HCT116 (cell line): ENCODE results near the gene LRRC4. TPM values are rescaled to one million over a fixed set of nuclear protein-coding genes. Genes with fewer than 3 reads are reported as not detected.

ENCODE experiments used
- ATAC-seq: fragments of 200-7000 bp; cut with Tn5 transposase; 2 replicates; pipeline ENCODE4 v1.9.1; 2020; ENCODE audit warnings: mild to moderate bottlenecking, moderate library complexity
- BruUV-seq: library from RNA; stranded (reverse); fragments of 400-500 nt; replicated peaks from 2 replicates; lab custom pipeline; 2021; lab: Mats Ljungman, UMichigan
- CTCF ChIA-PET: fragments of 300-600 bp; sonication (Branson Sonifier 250); formaldehyde crosslinking; loops from one replicate; lab custom pipeline; 2021; ENCODE audit warnings: antibody characterized with exemption; lab: Charles Lee
- POLR2A ChIA-PET: fragments of 300-600, 350-600 bp; sonication (Branson Sonifier 250); formaldehyde crosslinking; loops from one replicate; lab custom pipeline; 2021; ENCODE audit warnings: antibody characterized with exemption; lab: Charles Lee
- RAD21 ChIA-PET, 2 experiments: fragments of 300-600 bp; sonication (Branson Sonifier 250); formaldehyde crosslinking; loops; one replicate each; lab custom pipeline; 2023; ENCODE audit warnings: low total read pairs in 2 of 2; ENCODE audit not compliant: uncharacterized antibody in 2 of 2, unreplicated experiment in 2 of 2, low non-redundant PET in 1 of 2; lab: Charles Lee
- DNase-seq: peaks from one replicate; pipeline ENCODE4 v3.0.0-alpha.2; 2010; ENCODE audit warnings: low read depth, low spot score
- H2AFZ ChIP-seq: fragments of 200-600 bp; shearing (Covaris generic), sonication (generic); 2 replicates; pipeline ENCODE4 v1.6.1; 2017; ENCODE audit warnings: low read depth, mixed run types, mixed read lengths, antibody characterized with exemption, low read length; ENCODE audit not compliant: poor library complexity, severe bottlenecking
- H3K27ac ChIP-seq: 2 replicates; pipeline ENCODE4 v1.5.1; 2012; ENCODE audit warnings: low read depth, low read length
- H3K27me3 ChIP-seq: fragments of 200-600 bp; sonication (generic); 2 replicates; pipeline ENCODE4 v1.6.1; 2016; ENCODE audit warnings: mixed run types, low read length, mixed read lengths; ENCODE audit not compliant: insufficient read depth
- H3K36me3 ChIP-seq, 2 experiments: fragments of 200-500 bp in 1 of 2; fragments of 200-600 bp in 1 of 2; sonication (Bioruptor generic) in 1 of 2; sonication (generic) in 1 of 2; 2 replicates each; pipeline versions ENCODE4 v1.5.1 to v1.6.1; 2014 to 2016; ENCODE audit warnings: low read length in 2 of 2, inconsistent platforms in 1 of 2, mixed read lengths in 1 of 2, mixed run types in 1 of 2; ENCODE audit not compliant: insufficient read depth in 2 of 2, control insufficient read depth in 1 of 2
- H3K4me1 ChIP-seq, 2 experiments: fragments of 200-600 bp in 1 of 2; sonication (generic) in 1 of 2; 2 replicates each; pipeline versions ENCODE4 v1.5.1 to v1.6.1; 2012 to 2017; ENCODE audit warnings: low read length in 2 of 2, inconsistent platforms in 1 of 2, mild to moderate bottlenecking in 1 of 2, mixed read lengths in 1 of 2, mixed run types in 1 of 2, moderate library complexity in 1 of 2; ENCODE audit not compliant: insufficient read depth in 2 of 2, control insufficient read depth in 1 of 2
- H3K4me2 ChIP-seq: fragments of 200-600 bp; sonication (generic); 2 replicates; pipeline ENCODE4 v1.6.1; 2017; ENCODE audit warnings: mixed run types, low read length, mixed read lengths
- H3K4me3 ChIP-seq, 2 experiments: fragments of 200-600 bp in 1 of 2; sonication (generic) in 1 of 2; replicated peaks in 1 of 2; 2 replicates each; pipeline ENCODE4 v1.5.1; 2011 to 2016; ENCODE audit warnings: low read length in 2 of 2, control low read depth in 1 of 2, low read depth in 1 of 2, mild to moderate bottlenecking in 1 of 2, mixed read lengths in 1 of 2, mixed run types in 1 of 2
- H3K79me2 ChIP-seq: fragments of 200-600 bp; sonication (generic); 2 replicates; pipeline ENCODE4 v1.6.1; 2017; ENCODE audit warnings: mild to moderate bottlenecking, mixed run types, low read length, moderate library complexity, mixed read lengths; ENCODE audit not compliant: insufficient read depth
- H3K9ac ChIP-seq: fragments of 200-600 bp; sonication (generic); 2 replicates; pipeline ENCODE4 v1.6.1; 2016; ENCODE audit warnings: low read length, mixed read lengths
- H3K9me2 ChIP-seq: fragments of 200-600 bp; sonication (generic), shearing (Covaris generic); 2 replicates; pipeline ENCODE4 v1.6.1; 2017; ENCODE audit warnings: mixed run types, mild to moderate bottlenecking, moderate library complexity; ENCODE audit not compliant: insufficient read depth
- H3K9me3 ChIP-seq, 2 experiments: fragments of 200-500 bp in 1 of 2; fragments of 200-600 bp in 1 of 2; sonication (Bioruptor generic) in 1 of 2; sonication (generic) in 1 of 2; 2 replicates each; pipeline ENCODE4 v1.6.1; 2014 to 2017; ENCODE audit warnings: low read length in 2 of 2, mixed read lengths in 2 of 2, inconsistent platforms in 1 of 2, low read depth in 1 of 2, mild to moderate bottlenecking in 1 of 2, mixed run types in 1 of 2, moderate library complexity in 1 of 2; ENCODE audit not compliant: control insufficient read depth in 1 of 2, insufficient read depth in 1 of 2
- H4K20me1 ChIP-seq: fragments of 200-600 bp; sonication (generic), shearing (Covaris generic); 2 replicates; pipeline ENCODE4 v1.6.1; 2017; ENCODE audit warnings: mixed run types, mild to moderate bottlenecking, moderate library complexity; ENCODE audit not compliant: insufficient read depth
- CBX3 ChIP-seq: IDR thresholded peaks from 2 replicates; pipeline ENCODE4 v1.6.1; 2012; ENCODE audit warnings: low read depth
- CEBPB ChIP-seq: IDR thresholded peaks from 2 replicates; pipeline ENCODE4 v1.6.1; 2012; ENCODE audit warnings: low read depth
- CTCF ChIP-seq, 3 experiments: fragments of 200-600 bp in 1 of 3; sonication (generic) in 1 of 3; IDR thresholded peaks in 2 of 3; conservative IDR thresholded peaks in 1 of 3; 2 replicates each; pipeline ENCODE4 v1.5.1; 2012 to 2017; ENCODE audit warnings: low read depth in 2 of 3, low read length in 2 of 3, antibody characterized with exemption in 1 of 3, borderline replicate concordance in 1 of 3, control low read depth in 1 of 3, mild to moderate bottlenecking in 1 of 3, mixed read lengths in 1 of 3, mixed run types in 1 of 3, moderate library complexity in 1 of 3; ENCODE audit not compliant: insufficient read depth in 1 of 3
- ELF1 ChIP-seq: IDR thresholded peaks from 2 replicates; pipeline ENCODE4 v1.6.1; 2012; ENCODE audit warnings: low read depth, borderline replicate concordance
- EZH2phosphoT487 ChIP-seq: fragments of 200-600 bp; IDR thresholded peaks from 2 replicates; pipeline ENCODE4 v1.6.1; 2018; ENCODE audit warnings: antibody characterized with exemption, borderline replicate concordance
- FOSL1 ChIP-seq: IDR thresholded peaks from 2 replicates; pipeline ENCODE4 v1.6.1; 2012; ENCODE audit warnings: low read depth
- MAX ChIP-seq: IDR thresholded peaks from 2 replicates; pipeline ENCODE4 v1.6.1; 2012
- POLR2A ChIP-seq: IDR thresholded peaks from 2 replicates; pipeline ENCODE4 v1.7.0; 2011; ENCODE audit warnings: borderline replicate concordance; ENCODE audit not compliant: insufficient read depth, insufficient read length; ENCODE audit errors: extremely low read depth
- POLR2AphosphoS5 ChIP-seq: IDR thresholded peaks from 2 replicates; pipeline ENCODE4 v1.6.1; 2011; ENCODE audit warnings: mild to moderate bottlenecking, low read depth, low read length, moderate library complexity
- RAD21 ChIP-seq: IDR thresholded peaks from 2 replicates; pipeline ENCODE4 v1.6.1; 2012; ENCODE audit warnings: low read depth, mild to moderate bottlenecking
- SIN3A ChIP-seq: IDR thresholded peaks from 2 replicates; pipeline ENCODE4 v1.6.1; 2012; ENCODE audit warnings: low read depth
- SP1 ChIP-seq: IDR thresholded peaks from 2 replicates; pipeline ENCODE4 v1.6.1; 2012; ENCODE audit warnings: low read depth
- SRF ChIP-seq: IDR thresholded peaks from 2 replicates; pipeline ENCODE4 v1.6.1; 2012; ENCODE audit warnings: low read depth
- YY1 ChIP-seq: IDR thresholded peaks from 2 replicates; pipeline ENCODE4 v1.6.1; 2011; ENCODE audit warnings: low read length, low read depth, moderate library complexity, mild to moderate bottlenecking; ENCODE audit not compliant: insufficient replicate concordance; ENCODE audit errors: extremely low read depth
- ZBTB33 ChIP-seq: IDR thresholded peaks from 2 replicates; pipeline ENCODE4 v1.6.1; 2011; ENCODE audit warnings: mild to moderate bottlenecking, low read length, moderate library complexity; ENCODE audit not compliant: insufficient replicate concordance; ENCODE audit errors: extremely low read depth
- ZFX ChIP-seq: fragments of 450-650 bp; IDR thresholded peaks from 2 replicates; pipeline ENCODE4 v1.6.1; 2017
- ZNF274 ChIP-seq: fragments of 200-500 bp; sonication (Bioruptor generic); IDR thresholded peaks from 2 replicates; pipeline ENCODE4 v1.6.1; 2014; ENCODE audit warnings: mild to moderate bottlenecking, low read depth, low read length, inconsistent platforms
- intact Hi-C: fragments of 100-400 bp; cut with micrococcal nuclease; formaldehyde crosslinking; loops from 2 replicates; pipeline ENCODE4 v1.10.0; 2022
- total RNA-seq: library from RNA; stranded (reverse); gene quantifications from one replicate; pipeline ENCODE4 v1.2.1, GENCODE V29; 2021; ENCODE audit not compliant: unreplicated experiment
- TF ChIP-seq, protein P1 (sequence below): IDR thresholded peaks from 2 replicates; pipeline ENCODE4 v1.6.1; 2012

LRRC4 gene
- total RNA-seq, 1 experiment from 2014 or later, result not detected

DNA sequence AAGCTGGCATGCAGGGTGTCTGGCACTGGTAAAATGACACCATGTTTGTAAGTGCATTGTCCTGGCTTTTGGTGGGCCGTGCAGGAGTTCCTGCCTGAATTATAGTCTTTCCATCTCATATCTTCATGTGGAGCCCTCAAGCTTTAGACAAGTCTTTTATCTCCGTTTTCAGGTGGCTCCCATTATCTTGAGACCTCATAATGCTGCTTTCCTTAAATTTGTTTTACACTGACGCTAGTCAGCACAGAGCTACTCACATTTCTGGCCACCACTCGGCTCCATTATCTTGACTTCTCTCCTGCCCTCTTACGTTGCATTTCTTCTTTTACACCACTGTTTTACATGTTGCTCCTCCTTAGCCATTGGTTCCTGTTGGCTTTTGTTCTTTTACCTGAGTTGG lies 37.2 kb downstream of the LRRC4 start:
- no peak overlapping the region for H2AFZ ChIP-seq
- POLR2A ChIA-PET, result no interaction called here
- BruUV-seq, result no TSS peak
- intact Hi-C loops, result no loop called here
- H3K27me3 ChIP-seq, result no peaks in the 10 kb centered on the region
- H3K9ac ChIP-seq, result no peak overlapping the region
- RAD21 ChIA-PET, result no interaction called here
- CTCF ChIA-PET, result no interaction called here
- H3K4me1 ChIP-seq, result no peaks in the 10 kb centered on the region
- DNase-seq, result no peak
- peaks cover 3 to 11% of the 10 kb centered on the region in 2 experiments; a peak in 2 of 4 replicates for H3K36me3 ChIP-seq
- H3K27ac ChIP-seq, result no peak overlapping the region
- H3K9me3 ChIP-seq, result no peaks in the 10 kb centered on the region
- H3K9me2 ChIP-seq, result no peaks in the 10 kb centered on the region
- no peak for TF ChIP-seq YY1
- TF ChIP-seq SRF, result no peak
- no peak for TF ChIP-seq CTCF (IDR thresholded peaks at IDR 0.05 in 2 of 3, conservative IDR thresholded peaks at IDR 0.05 in 1 of 3; ENCODE audit: borderline replicate concordance in 1 of 3, insufficient read depth in 1 of 3, low read depth in 2 of 3, low read length in 2 of 3)
- no peak for TF ChIP-seq MAX
- no peak for TF ChIP-seq RAD21
- TF ChIP-seq EZH2phosphoT487, result no peak
- TF ChIP-seq POLR2AphosphoS5, result no peak
- no peak for TF ChIP-seq FOSL1
- no peak for TF ChIP-seq ELF1
- TF ChIP-seq ZBTB33, result no peak
- no peak for TF ChIP-seq POLR2A
- TF ChIP-seq ZNF274, result no peak
- TF ChIP-seq, protein P1, sequence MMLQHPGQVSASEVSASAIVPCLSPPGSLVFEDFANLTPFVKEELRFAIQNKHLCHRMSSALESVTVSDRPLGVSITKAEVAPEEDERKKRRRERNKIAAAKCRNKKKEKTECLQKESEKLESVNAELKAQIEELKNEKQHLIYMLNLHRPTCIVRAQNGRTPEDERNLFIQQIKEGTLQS, result no peak
- TF ChIP-seq CEBPB, result no peak
- no peak for TF ChIP-seq CBX3
- TF ChIP-seq SIN3A, result no peak
- no peak for TF ChIP-seq SP1
- TF ChIP-seq ZFX, result no peak
- no peak overlapping the region for H3K4me2 ChIP-seq
- ATAC-seq, result no peak
- no peaks in the 10 kb centered on the region for H4K20me1 ChIP-seq
- no peak overlapping the region for H3K4me3 ChIP-seq
- no peaks in the 10 kb centered on the region for H3K79me2 ChIP-seq
